ENCODE measurements around the gene LINC01488. TPM values are rescaled to one million over a fixed set of nuclear protein-coding genes. Genes with fewer than 3 reads are reported as not detected.

The LINC01488 gene
- not detected in 2 replicates for total RNA-seq
- total RNA-seq (2013) = not detected
- polyA plus RNA-seq = not detected in 2 replicates
- polyA minus RNA-seq = not detected in 2 replicates

DNA sequence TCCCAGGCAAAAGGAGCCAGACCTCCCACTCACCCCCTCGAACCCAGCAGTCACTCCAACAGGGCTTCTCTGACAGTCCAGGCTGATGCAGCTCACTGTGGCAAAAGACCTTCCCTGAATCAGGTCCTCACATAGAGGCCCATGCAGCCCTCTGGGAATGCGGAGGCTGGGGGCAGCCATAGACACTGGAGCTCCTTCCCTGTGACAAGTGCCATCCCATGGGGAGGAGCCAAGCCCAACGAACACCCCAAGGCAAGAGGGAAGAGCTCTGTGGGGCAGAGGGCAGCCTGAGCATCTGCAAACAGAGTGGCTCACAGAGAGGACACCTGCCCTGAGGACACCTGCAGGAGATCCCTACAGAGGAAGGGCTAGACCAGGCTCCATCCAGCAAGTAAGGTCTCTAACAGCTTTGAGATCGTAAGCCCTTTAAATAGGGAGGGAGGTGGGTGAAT, at the start of gene LINC01488:
LINC01488 (plus strand) TSS at position 271 of the 452 bp plus-strand sequence.
- Histone ChIP-seq H3K9me3 (ENCODE audit: control extremely low read depth in 1 of 3, control insufficient read depth in 2 of 3, insufficient read depth in 1 of 3, low read length in 2 of 3) (peaks cover 0 to 8% (median 0%) of the 10 kb centered on the region in 3 donors), H3K4me1 (ENCODE audit: control insufficient read depth in 2 of 2, insufficient read depth in 2 of 2, low read length in 2 of 2) (no peaks in the 10 kb centered on the region), H4K20me1 (ENCODE audit: control insufficient read depth, insufficient read depth, low read length, poor library complexity, severe bottlenecking) (no peaks in the 10 kb centered on the region), H3K27me3 (replicated peaks in 1 of 4; ENCODE audit: control extremely low read depth in 1 of 4, control insufficient read depth in 3 of 4, insufficient read depth in 4 of 4, low read length in 3 of 4) (peaks cover 0 to 2% (median 0%) of the 10 kb centered on the region in 4 experiments), H3K36me3 (replicated peaks in 1 of 2; ENCODE audit: control extremely low read depth in 1 of 2, control insufficient read depth in 1 of 2, extremely low read depth in 1 of 2, insufficient read depth in 2 of 2, low read length in 1 of 2) (no peaks in the 10 kb centered on the region), H2AFZ (ENCODE audit: insufficient read depth, low read depth, low read length, poor library complexity, severe bottlenecking) (no peak within 1 kb of the TSS), H3K4me2 (replicated peaks; ENCODE audit: low read depth, low read length, poor library complexity, severe bottlenecking) (no peak within 1 kb of the TSS), H3K27ac (ENCODE audit: low read length in 2 of 2) (no peak within 1 kb of the TSS), H3K4me3 (ENCODE audit: control extremely low read depth in 1 of 5, extremely low read depth in 1 of 5, insufficient read depth in 1 of 5, low read depth in 2 of 5, low read length in 4 of 5) (no peak within 1 kb of the TSS), H3K9ac (ENCODE audit: low read length) (no peak within 1 kb of the TSS), H3K79me2 (ENCODE audit: control insufficient read depth, insufficient read depth, low read length) (no peaks in the 10 kb centered on the region)
- ChIA-PET POLR2A (no interaction called here), CTCF (no interaction called here)
- Mint-ChIP-seq H3K27ac (no peak within 1 kb of the TSS), H3K4me3 (no peak within 1 kb of the TSS), H3K4me1 (no peaks in the 10 kb centered on the region), H3K9me3 (ENCODE audit: insufficient read depth) (no peaks in the 10 kb centered on the region), H3K27me3 (no peaks in the 10 kb centered on the region)
- no peak for DNase-seq
- ATAC-seq (ENCODE audit: low read depth) = no peak
- intact Hi-C loops (cut with micrococcal nuclease) = no loop called here
- 89% methylated on average over 4 of the region's 4 CpGs for WGBS (ENCODE audit: insufficient coverage)
- TF ChIP-seq, protein P1, sequence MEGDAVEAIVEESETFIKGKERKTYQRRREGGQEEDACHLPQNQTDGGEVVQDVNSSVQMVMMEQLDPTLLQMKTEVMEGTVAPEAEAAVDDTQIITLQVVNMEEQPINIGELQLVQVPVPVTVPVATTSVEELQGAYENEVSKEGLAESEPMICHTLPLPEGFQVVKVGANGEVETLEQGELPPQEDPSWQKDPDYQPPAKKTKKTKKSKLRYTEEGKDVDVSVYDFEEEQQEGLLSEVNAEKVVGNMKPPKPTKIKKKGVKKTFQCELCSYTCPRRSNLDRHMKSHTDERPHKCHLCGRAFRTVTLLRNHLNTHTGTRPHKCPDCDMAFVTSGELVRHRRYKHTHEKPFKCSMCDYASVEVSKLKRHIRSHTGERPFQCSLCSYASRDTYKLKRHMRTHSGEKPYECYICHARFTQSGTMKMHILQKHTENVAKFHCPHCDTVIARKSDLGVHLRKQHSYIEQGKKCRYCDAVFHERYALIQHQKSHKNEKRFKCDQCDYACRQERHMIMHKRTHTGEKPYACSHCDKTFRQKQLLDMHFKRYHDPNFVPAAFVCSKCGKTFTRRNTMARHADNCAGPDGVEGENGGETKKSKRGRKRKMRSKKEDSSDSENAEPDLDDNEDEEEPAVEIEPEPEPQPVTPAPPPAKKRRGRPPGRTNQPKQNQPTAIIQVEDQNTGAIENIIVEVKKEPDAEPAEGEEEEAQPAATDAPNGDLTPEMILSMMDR (IDR thresholded peaks at IDR 0.05) = no peak
- no peak for TF ChIP-seq EZH2 (IDR thresholded peaks at IDR 0.05; ENCODE audit: borderline replicate concordance, insufficient read depth, low read depth, low read length, poor library complexity, severe bottlenecking)

GRCh38 chr11:69431893-69432738, 49.3 kb upstream of the LINC01488 start:
- H3K36me3 ChIP-seq (replicated peaks in 1 of 2; ENCODE audit: control extremely low read depth in 1 of 2, control insufficient read depth in 1 of 2, extremely low read depth in 1 of 2, insufficient read depth in 2 of 2, low read length in 1 of 2) = no peaks in the 10 kb centered on the region
- H3K4me3 Mint-ChIP-seq = no peak overlapping the region
- H3K79me2 ChIP-seq (ENCODE audit: control insufficient read depth, insufficient read depth, low read length) = no peaks in the 10 kb centered on the region
- no peaks in the 10 kb centered on the region for H3K4me1 Mint-ChIP-seq
- intact Hi-C loops (cut with micrococcal nuclease) = no loop called here
- 94% methylated on average over 13 of the region's 14 CpGs for WGBS (ENCODE audit: insufficient coverage)
- DNase-seq (no peak), ATAC-seq (ENCODE audit: low read depth) (no peak)
- peaks cover 0 to 24% (median 0%) of the 10 kb centered on the region in 4 experiments for H3K27me3 ChIP-seq (replicated peaks in 1 of 4; ENCODE audit: control extremely low read depth in 1 of 4, control insufficient read depth in 3 of 4, insufficient read depth in 4 of 4, low read length in 3 of 4)
- no peak overlapping the region for H3K27ac Mint-ChIP-seq
- no peak for TF ChIP-seq EZH2 (IDR thresholded peaks at IDR 0.05; ENCODE audit: borderline replicate concordance, insufficient read depth, low read depth, low read length, poor library complexity, severe bottlenecking)
- TF ChIP-seq, protein P1 (IDR thresholded peaks at IDR 0.05) = no peak
- no peak overlapping the region for H2AFZ ChIP-seq (ENCODE audit: insufficient read depth, low read depth, low read length, poor library complexity, severe bottlenecking)
- H3K9ac ChIP-seq (ENCODE audit: low read length) = no peak overlapping the region
- CTCF ChIA-PET = no interaction called here
- H3K27ac ChIP-seq (ENCODE audit: low read length in 2 of 2) = no peak overlapping the region
- no peak overlapping the region for H3K4me2 ChIP-seq (replicated peaks; ENCODE audit: low read depth, low read length, poor library complexity, severe bottlenecking)
- POLR2A ChIA-PET = no interaction called here
- no peak overlapping the region for H3K4me3 ChIP-seq (ENCODE audit: control extremely low read depth in 1 of 5, extremely low read depth in 1 of 5, insufficient read depth in 1 of 5, low read depth in 2 of 5, low read length in 4 of 5)
- no peaks in the 10 kb centered on the region for H3K9me3 Mint-ChIP-seq (ENCODE audit: insufficient read depth)
- peaks cover 27% of the 10 kb centered on the region for H3K27me3 Mint-ChIP-seq
- no peaks in the 10 kb centered on the region for H4K20me1 ChIP-seq (ENCODE audit: control insufficient read depth, insufficient read depth, low read length, poor library complexity, severe bottlenecking)
- no peaks in the 10 kb centered on the region for H3K4me1 ChIP-seq (ENCODE audit: control insufficient read depth in 2 of 2, insufficient read depth in 2 of 2, low read length in 2 of 2)
- no peaks in the 10 kb centered on the region for H3K9me3 ChIP-seq (ENCODE audit: control extremely low read depth in 1 of 3, control insufficient read depth in 2 of 3, insufficient read depth in 1 of 3, low read length in 2 of 3)

All from B cell (primary cell).